Body of pancreas (tissue), 4 donors: ENCODE results near the gene CGB7. TPM values are rescaled to one million over a fixed set of nuclear protein-coding genes. Genes with fewer than 3 reads are reported as not detected.
"Not testable (repeated sequence)": the region's sequence is repeated elsewhere in the genome, so short reads cannot be mapped to it uniquely, and the experiment has no call there.

Experiments used
- ATAC-seq: fragments of 150-250 bp; one replicate; pipeline ENCODE4 v1.9.1; 2016
- DNase-seq, 4 donors: peaks; one replicate each; pipeline ENCODE4 v3.0.0-alpha.2; 2019
- H3K27ac ChIP-seq, 4 donors: fragments of 200-600 bp; sonication (generic); 1 replicate in 3 of 4; 2 replicates in 1 of 4; pipeline versions ENCODE4 v1.5.1 to v1.6.1; 2016 to 2019; ENCODE audit warnings: mild to moderate bottlenecking in 1 of 4, mixed read lengths in 1 of 4, moderate library complexity in 1 of 4
- H3K27me3 ChIP-seq, 2 donors: fragments of 200-600 bp; sonication (generic); one replicate each; pipeline ENCODE4 v1.6.0; 2016; ENCODE audit warnings: mild to moderate bottlenecking in 1 of 2
- H3K36me3 ChIP-seq, 2 donors: fragments of 200-600 bp; sonication (generic); replicated peaks in 1 of 2; 2 replicates each; pipeline ENCODE4 v1.5.1; 2016; ENCODE audit warnings: low read depth in 2 of 2; ENCODE audit not compliant: insufficient read depth in 1 of 2
- H3K4me1 ChIP-seq: fragments of 200-600 bp; sonication (generic); one replicate; pipeline ENCODE4 v1.6.0; 2016
- H3K4me3 ChIP-seq, 2 donors: fragments of 200-600 bp; sonication (generic); 1 replicate in 1 of 2; 2 replicates in 1 of 2; pipeline ENCODE4 v1.5.1; 2016 to 2019
- H3K9me3 ChIP-seq, 3 donors: fragments of 200-600 bp; sonication (generic); 1 replicate in 2 of 3; 2 replicates in 1 of 3; pipeline ENCODE4 v1.5.1; 2016
- CTCF ChIP-seq, 7 experiments: fragments of 450-650 bp in 4 of 7; fragments of 200-600 bp in 3 of 7; sonication (generic) in 3 of 7; IDR thresholded peaks; one replicate each; pipeline ENCODE4 v1.5.1; 2016 to 2019; ENCODE audit warnings: antibody characterized with exemption in 7 of 7
- POLR2A ChIP-seq, 3 donors: fragments of 450-650 bp; IDR thresholded peaks; one replicate each; pipeline ENCODE4 v1.6.1; 2016; ENCODE audit warnings: antibody characterized with exemption in 3 of 3, mild to moderate bottlenecking in 2 of 3
- WGBS, 2 donors: methylation state at CpG; one replicate each; pipeline ENCODE4 v1.1.5; 2017; 5-methylcytosine and 5-hydroxymethylcytosine counted together
- intact Hi-C: fragments of 100-400 bp; cut with DNase I; formaldehyde crosslinking; loops from one replicate; pipeline ENCODE4 v1.15.1; 2023
- total RNA-seq, 2 donors: library from RNA; depleted of rRNA; stranded (reverse); fragments of >200 nt; gene quantifications; one replicate each; pipeline ENCODE4 v1.1.0, GENCODE V29; 2016

Gene CGB7
- total RNA-seq, 2 donors from 2014 or later, result not detected

DNA sequence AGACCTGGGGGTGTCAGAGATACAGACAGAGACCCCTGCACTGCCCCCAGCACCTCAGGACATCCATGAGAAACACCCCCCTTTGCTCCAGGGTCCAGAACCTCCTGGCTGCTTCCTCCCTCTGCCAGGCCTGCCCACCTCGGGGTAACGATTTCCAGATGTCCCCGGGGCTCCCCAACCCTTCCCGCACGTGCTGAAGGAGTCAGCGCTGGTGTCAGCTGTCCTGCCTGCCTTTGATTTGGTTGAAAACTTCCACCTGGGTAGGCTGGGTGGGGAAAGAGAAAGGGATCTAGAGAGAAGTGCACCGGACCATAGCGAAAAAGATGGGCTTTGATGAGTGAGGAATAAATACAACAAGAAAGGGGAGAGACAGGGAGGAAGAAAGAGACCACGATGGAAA, 1.5 kb upstream of the CGB7 start:
- DNase-seq (no peak), ATAC-seq (no peak)
- intact Hi-C loops, result no loop called here
- H3K36me3 ChIP-seq, result no peaks in the 10 kb centered on the region
- WGBS, 2 donors, result 72 to 77% methylated on average over 3 to 9 of the region's 9 CpGs
- no peaks in the 10 kb centered on the region for H3K9me3 ChIP-seq
- H3K4me1 ChIP-seq, result peaks cover 25% of the 10 kb centered on the region
- no peak overlapping the region for H3K27ac ChIP-seq
- H3K4me3 ChIP-seq, result no peak overlapping the region
- peaks cover 3 to 14% of the 10 kb centered on the region in 2 donors for H3K27me3 ChIP-seq
- TF ChIP-seq POLR2A (IDR thresholded peaks at IDR 0.05) (no peak), CTCF (IDR thresholded peaks at IDR 0.05) (no peak)

DNA sequence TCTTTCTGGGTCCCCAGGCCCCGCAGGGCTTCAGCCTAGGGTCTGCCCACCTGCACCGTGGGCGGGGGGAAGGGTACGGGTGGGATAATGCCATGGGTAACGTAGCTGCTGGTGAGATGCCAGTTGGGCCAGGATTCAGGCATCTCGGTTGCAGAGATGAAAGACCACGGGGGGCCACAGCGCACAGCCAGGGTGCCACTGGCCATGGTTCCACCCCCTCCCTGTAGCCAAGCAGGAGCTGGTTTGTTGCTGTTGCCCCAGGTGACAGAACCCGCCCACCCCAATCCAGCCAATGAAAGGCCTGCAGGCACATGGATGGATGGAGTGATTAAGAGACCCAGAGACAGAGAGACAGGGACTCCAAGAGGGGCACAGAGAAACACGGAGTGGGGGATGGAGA, 1.0 kb upstream of the CGB7 start:
- Histone ChIP-seq H3K9me3 (no peaks in the 10 kb centered on the region), H3K27me3 (peaks cover 3 to 14% of the 10 kb centered on the region in 2 donors), H3K4me3 (no peak overlapping the region), H3K4me1 (peaks cover 25% of the 10 kb centered on the region), H3K27ac (no peak overlapping the region), H3K36me3 (no peaks in the 10 kb centered on the region)
- no peak for ATAC-seq
- intact Hi-C loops, result no loop called here
- WGBS, 2 donors, result 43% methylated on average over 5 to 9 of the region's 10 CpGs
- DNase-seq, result no peak
- TF ChIP-seq CTCF (IDR thresholded peaks at IDR 0.05) (no peak), POLR2A (IDR thresholded peaks at IDR 0.05) (no peak)

DNA sequence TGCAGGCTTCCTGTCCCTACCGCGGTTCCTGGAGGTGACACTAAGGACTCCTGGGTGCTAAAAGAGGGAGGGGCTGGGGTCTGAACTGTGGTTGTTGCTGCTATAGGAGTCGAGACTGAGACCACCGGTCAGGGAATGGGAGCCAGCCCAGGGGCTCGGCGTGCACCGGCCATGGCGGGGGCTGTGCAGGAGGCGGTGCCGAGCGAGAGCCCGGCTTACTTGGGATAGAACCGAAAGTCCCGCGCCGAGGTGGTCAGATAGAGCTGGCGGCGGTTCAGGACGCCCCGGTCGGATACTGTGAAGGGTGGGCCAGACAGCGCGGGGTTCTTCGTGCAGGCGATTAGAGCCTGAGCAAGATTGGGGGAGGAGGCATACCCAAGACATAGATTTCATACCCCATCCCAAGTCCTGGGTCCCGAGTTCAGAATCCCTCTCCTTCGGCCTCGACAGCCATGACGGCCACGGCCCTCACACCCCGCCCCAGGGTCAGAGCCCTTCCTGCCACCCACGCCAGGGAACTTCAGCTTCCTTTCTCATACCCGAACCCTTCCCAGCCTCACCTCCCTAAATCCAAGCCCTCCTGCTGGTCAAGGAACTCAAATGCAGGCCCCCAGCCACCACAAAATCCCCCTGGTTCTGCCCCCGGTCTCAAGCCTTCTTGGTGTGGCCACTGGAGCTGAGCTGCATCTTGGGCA, 500 bp downstream of the CGB7 start:
- DNase-seq, H3K4me3 ChIP-seq, H3K27ac ChIP-seq, H3K9me3 ChIP-seq, H3K36me3 ChIP-seq, intact Hi-C loops: not testable (repeated sequence)
- Histone ChIP-seq H3K27me3 (peaks cover 3 to 14% of the 10 kb centered on the region in 2 donors), H3K4me1 (peaks cover 25% of the 10 kb centered on the region)
- 8 to 17% methylated on average over 18 to 34 of the region's 34 CpGs for WGBS, 2 donors
- ATAC-seq, result peak; percentile 28

DNA sequence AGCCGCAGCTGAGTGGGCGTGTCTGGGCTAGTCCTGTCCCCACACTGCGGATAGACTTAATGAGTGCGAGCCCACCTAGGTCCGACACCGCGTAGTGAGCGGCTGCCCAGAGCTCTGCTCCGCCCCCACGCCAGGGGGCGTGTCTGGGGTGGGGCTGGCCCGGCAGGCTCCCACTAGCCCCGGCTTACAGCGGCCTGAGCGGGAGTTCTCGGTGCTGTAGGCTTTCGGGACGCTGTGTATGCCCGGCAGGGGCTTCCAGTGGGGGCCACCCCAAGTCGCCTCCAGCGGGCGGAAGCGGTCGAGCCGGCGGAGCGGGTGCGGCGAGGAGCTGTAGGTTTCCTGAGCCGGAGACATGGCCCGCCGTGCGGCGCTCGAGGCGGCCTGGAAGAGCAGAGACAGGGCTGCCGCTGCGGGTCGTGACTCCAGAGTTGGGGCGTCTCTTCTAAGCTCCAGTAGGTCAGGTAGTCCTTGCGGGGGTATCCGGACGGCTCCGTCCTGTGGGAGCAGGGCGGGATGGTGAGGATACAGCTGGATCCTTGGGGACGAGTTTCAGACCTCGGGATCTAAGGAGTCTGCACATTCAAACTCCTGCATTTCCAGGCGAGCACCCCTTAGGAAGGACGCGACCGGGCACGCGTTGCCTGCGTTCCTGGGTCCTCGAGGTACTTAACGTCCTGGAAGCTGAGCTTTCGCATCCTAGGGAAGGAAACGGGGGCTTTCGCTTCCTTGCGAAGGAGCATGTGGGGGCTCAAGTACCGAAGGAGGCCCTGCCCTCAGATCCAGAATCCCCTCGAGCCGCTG, 1.2 kb downstream of the CGB7 start:
- TF ChIP-seq POLR2A (IDR thresholded peaks at IDR 0.05) (no peak), CTCF (IDR thresholded peaks at IDR 0.05) (peak in 4 of 7 experiments; percentile 23 to 45 (median 32))
- Histone ChIP-seq H3K4me1 (peaks cover 25% of the 10 kb centered on the region), H3K27ac (no peak overlapping the region), H3K4me3 (peak overlapping the region; percentile 31 to 40), H3K27me3 (peaks cover 3 to 14% of the 10 kb centered on the region in 2 donors), H3K36me3 (no peaks in the 10 kb centered on the region), H3K9me3 (no peaks in the 10 kb centered on the region)
- 0 to 1% methylated on average over 4 to 63 of the region's 63 CpGs for WGBS, 2 donors
- peak; percentile 47 to 68 (median 53) for DNase-seq
- peak; percentile 70 for ATAC-seq
- intact Hi-C loops, result no loop called here

DNA sequence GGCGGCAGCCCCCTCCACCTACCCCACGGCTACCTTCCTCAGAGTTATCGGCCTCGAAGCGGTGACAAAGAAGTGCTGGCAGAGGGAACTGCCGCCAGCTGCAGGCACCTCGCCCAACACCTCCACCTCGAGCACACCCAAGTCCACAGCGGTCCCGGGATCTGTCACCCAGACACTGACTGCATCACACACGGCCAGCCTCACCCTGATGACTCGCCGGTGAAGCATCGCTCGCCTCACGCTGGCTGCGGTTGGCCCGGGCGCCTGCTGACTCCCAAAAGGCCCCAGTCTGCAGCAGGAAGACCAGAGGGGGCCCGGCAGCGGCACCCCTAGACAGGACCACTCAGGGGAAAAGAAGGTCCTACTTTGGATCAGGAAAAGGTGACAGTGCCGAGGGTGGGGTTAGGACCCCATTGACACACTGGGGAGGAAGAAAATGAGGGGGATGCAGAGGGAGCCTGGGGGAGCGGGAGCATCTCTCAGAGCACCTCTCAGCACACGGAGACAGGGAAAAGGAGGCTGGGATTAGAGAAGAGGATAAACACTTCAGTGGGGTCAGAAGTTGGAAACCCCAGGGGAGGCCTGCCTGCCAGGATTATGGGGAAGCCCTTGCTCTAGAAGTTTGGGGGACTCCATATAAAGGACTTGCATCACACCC, 7.0 kb downstream of the CGB7 start:
- H3K36me3 ChIP-seq, H3K9me3 ChIP-seq, intact Hi-C loops, H3K27ac ChIP-seq, ATAC-seq, H3K27me3 ChIP-seq, H3K4me3 ChIP-seq, H3K4me1 ChIP-seq, DNase-seq: not testable (repeated sequence)
- 69% methylated on average over 11 to 24 of the region's 24 CpGs for WGBS, 2 donors

- DNase-seq, H3K36me3 ChIP-seq, H3K27me3 ChIP-seq, H3K4me1 ChIP-seq, intact Hi-C loops, ATAC-seq, H3K27ac ChIP-seq, H3K9me3 ChIP-seq, H3K4me3 ChIP-seq: not testable (repeated sequence)
- 52 to 59% methylated on average over 3 of the region's 4 CpGs for WGBS, 2 donors
These were observed 7.7 kb downstream of the CGB7 start for GRCh38 chr19:49049834-49050233.

DNA sequence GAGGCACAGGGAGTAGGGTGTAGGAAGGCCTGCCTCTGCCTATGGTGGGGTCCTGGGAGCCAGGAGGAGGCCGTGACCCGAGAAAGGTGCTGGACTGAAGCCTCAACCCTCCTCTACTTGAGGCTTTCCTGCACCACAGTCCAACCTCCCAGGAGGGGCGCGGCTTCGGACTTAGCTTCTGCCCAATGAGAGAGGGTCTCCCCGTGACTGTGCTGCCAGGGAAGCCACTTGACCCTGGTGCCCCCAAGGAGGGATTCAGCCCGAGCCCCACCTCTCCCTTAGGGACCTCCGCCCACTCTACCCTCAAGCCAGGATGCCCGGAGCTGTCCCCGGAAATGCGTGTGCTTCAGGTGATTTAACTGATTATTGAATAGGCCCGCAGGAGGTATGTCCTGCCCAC, 8.5 kb downstream of the CGB7 start, which contains the start of gene CGB8:
Gene CGB8 (minus strand): TSS at position 101 of the 400 bp plus-strand sequence. CDS start 372 bp downstream, outside the sequence.
- H3K36me3 ChIP-seq, H3K27me3 ChIP-seq, DNase-seq, H3K9me3 ChIP-seq, H3K27ac ChIP-seq, ATAC-seq, H3K4me1 ChIP-seq, H3K4me3 ChIP-seq, intact Hi-C loops: not testable (repeated sequence)
- 62% methylated on average over 10 of the region's 12 CpGs; no CpG with 5 or more reads in 1 of the 2 donors for WGBS, 2 donors

GRCh38 chr19:49043548-49043947, 14.0 kb downstream of the CGB7 start, which contains the start of gene CGB5:
Gene CGB5 (plus strand): TSS chr19:49043848. CDS start chr19:49044210, 362 bp downstream.
- H3K9me3 ChIP-seq, H3K36me3 ChIP-seq, H3K4me1 ChIP-seq, ATAC-seq, H3K27me3 ChIP-seq, intact Hi-C loops, H3K4me3 ChIP-seq, H3K27ac ChIP-seq, DNase-seq: not testable (repeated sequence)
- 67% methylated on average over 8 of the region's 15 CpGs; no CpG with 5 or more reads in 1 of the 2 donors for WGBS, 2 donors
